K562 (cell line): ENCODE results near the gene KLHDC10.

Experiments used
- BRCA1 ChIP-seq, 2 experiments: fragments of 450-650 bp in 1 of 2; sonication (generic) in 1 of 2; formaldehyde crosslinking in 1 of 2; IDR thresholded peaks; 2 replicates each; pipeline versions ENCODE4 v1.5.0 to v1.6.1; 2017 to 2020; ENCODE audit warnings: mild to moderate bottlenecking in 1 of 2, missing genetic modification reagents in 1 of 2
- CCNT2 ChIP-seq: IDR thresholded peaks from 2 replicates; pipeline ENCODE4 v1.6.1; 2011; ENCODE audit warnings: borderline replicate concordance, low read depth, mild to moderate bottlenecking, moderate library complexity, mixed read lengths, low read length; ENCODE audit not compliant: insufficient read length; ENCODE audit errors: extremely low read depth
- CEBPG ChIP-seq, 3 experiments: fragments of 200-800 bp in 1 of 3; sonication (Bioruptor generic) in 1 of 3; sonication (generic) in 1 of 3; formaldehyde crosslinking in 1 of 3; IDR thresholded peaks in 2 of 3; conservative IDR thresholded peaks in 1 of 3; 2 replicates each; pipeline versions ENCODE4 v1.6.1 to v1.8.0; 2016 to 2022; ENCODE audit warnings: missing compliant biosample characterization in 2 of 3, missing genetic modification characterization in 2 of 3, mild to moderate bottlenecking in 1 of 3, missing genetic modification reagents in 1 of 3
- GABPB2 ChIP-seq: fragments of 250-450 bp; sonication (Bioruptor Pico); conservative IDR thresholded peaks from 2 replicates; pipeline ENCODE4 v1.5.1; 2021; ENCODE audit warnings: mild to moderate bottlenecking
- MTA1 ChIP-seq: fragments of 450-650 bp; IDR thresholded peaks from 2 replicates; pipeline ENCODE4 v1.6.1; 2017; ENCODE audit warnings: borderline replicate concordance
- MYC ChIP-seq, 2 experiments: fragments of 250-450 bp in 1 of 2; sonication (Bioruptor Pico) in 1 of 2; IDR thresholded peaks; 2 replicates each; pipeline versions ENCODE4 v1.5.1 to v1.6.1; 2012 to 2021; ENCODE audit warnings: low read depth in 2 of 2, borderline replicate concordance in 1 of 2, improper control_type of control experiment in 1 of 2, low read length in 1 of 2, mild to moderate bottlenecking in 1 of 2, moderate library complexity in 1 of 2
- POLR2A ChIP-seq: fragments of 450-650 bp; conservative IDR thresholded peaks from 2 replicates; pipeline ENCODE4 v1.6.1; 2016
- SMAD3 ChIP-seq: fragments of 450-650 bp; formaldehyde crosslinking; conservative IDR thresholded peaks from 2 replicates; pipeline ENCODE4 v1.4.0; 2020; ENCODE audit warnings: mild to moderate bottlenecking
- STAT5B ChIP-seq: fragments of 250-450 bp; sonication (Bioruptor Pico); IDR thresholded peaks from 2 replicates; pipeline ENCODE4 v1.8.0; 2021; ENCODE audit warnings: mild to moderate bottlenecking, inconsistent platforms
- TAF1 ChIP-seq: IDR thresholded peaks from 2 replicates; pipeline ENCODE4 v1.6.1; 2011; ENCODE audit warnings: mild to moderate bottlenecking, low read length, moderate library complexity; ENCODE audit not compliant: insufficient read depth, control insufficient read depth, severe bottlenecking; ENCODE audit errors: extremely low read depth
- ZFX ChIP-seq: sonication (generic); formaldehyde crosslinking; IDR thresholded peaks from 2 replicates; pipeline ENCODE4 v1.8.0; 2022; ENCODE audit warnings: mild to moderate bottlenecking, missing genetic modification reagents, moderate library complexity
- ZNF165 ChIP-seq: fragments of 250-450 bp; sonication (Bioruptor Pico); IDR thresholded peaks from 2 replicates; pipeline ENCODE4 v1.4.0; 2020; ENCODE audit warnings: borderline replicate concordance
- TF ChIP-seq, protein P1 (sequence below), 3 experiments: IDR thresholded peaks in 2 of 3; conservative IDR thresholded peaks in 1 of 3; 2 replicates each; pipeline ENCODE4 v1.5.1; 2011 to 2012; ENCODE audit warnings: low read length in 3 of 3, mild to moderate bottlenecking in 3 of 3, control low read depth in 2 of 3, improper control_type of control experiment in 1 of 3, inconsistent platforms in 1 of 3, low read depth in 1 of 3, mixed read lengths in 1 of 3, moderate library complexity in 1 of 3; ENCODE audit not compliant: insufficient read depth in 2 of 3
- TF ChIP-seq, protein P2 (sequence below), 2 experiments: IDR thresholded peaks in 1 of 2; conservative IDR thresholded peaks in 1 of 2; 2 replicates each; pipeline ENCODE4 v1.6.1; 2016; ENCODE audit warnings: low read depth in 2 of 2, mild to moderate bottlenecking in 1 of 2, missing compliant biosample characterization in 1 of 2, missing genetic modification characterization in 1 of 2, moderate library complexity in 1 of 2

DNA sequence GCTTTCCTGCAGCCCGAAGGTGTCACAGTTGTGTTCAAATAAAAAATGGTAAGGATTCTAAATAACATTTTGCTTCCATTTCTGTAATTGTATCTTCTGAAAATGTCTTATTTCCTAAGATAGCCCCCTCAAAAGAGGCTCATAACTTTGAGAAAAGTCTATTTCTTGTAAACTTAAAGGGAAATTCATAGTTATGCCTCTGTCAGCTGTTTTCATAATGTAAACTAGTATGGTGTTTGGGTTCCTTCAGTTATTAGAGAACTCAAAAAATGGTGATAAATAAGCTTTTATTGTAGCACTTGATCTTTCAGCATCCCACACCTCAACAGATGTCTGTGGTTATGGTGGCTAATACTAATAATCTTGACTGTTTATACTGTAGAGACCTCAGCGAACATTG lies 57.1 kb downstream of the KLHDC10 start:
- TF ChIP-seq MYC (IDR thresholded peaks at IDR 0.05; ENCODE audit: low read depth, low read length) (no peak), MYC (CRISPR knock-in tag; IDR thresholded peaks at IDR 0.05; ENCODE audit: borderline replicate concordance, low read depth) (no peak), MTA1 (no peak), POLR2A (no peak), ZNF165 (CRISPR knock-in tag) (no peak), STAT5B (no peak), CEBPG (CRISPR knock-in tag; IDR thresholded peaks at IDR 0.05) (no peak), CEBPG (tag; conservative IDR thresholded peaks at IDR 0.05 in 1 of 2, IDR thresholded peaks at IDR 0.05 in 1 of 2) (no peak), BRCA1 (IDR thresholded peaks at IDR 0.05) (no peak), BRCA1 (CRISPR knock-in tag; IDR thresholded peaks at IDR 0.05) (no peak), GABPB2 (CRISPR knock-in tag) (no peak), CCNT2 (no peak), TAF1 (no peak), SMAD3 (CRISPR knock-in tag) (no peak), ZFX (no peak)
- TF ChIP-seq, protein P1, sequence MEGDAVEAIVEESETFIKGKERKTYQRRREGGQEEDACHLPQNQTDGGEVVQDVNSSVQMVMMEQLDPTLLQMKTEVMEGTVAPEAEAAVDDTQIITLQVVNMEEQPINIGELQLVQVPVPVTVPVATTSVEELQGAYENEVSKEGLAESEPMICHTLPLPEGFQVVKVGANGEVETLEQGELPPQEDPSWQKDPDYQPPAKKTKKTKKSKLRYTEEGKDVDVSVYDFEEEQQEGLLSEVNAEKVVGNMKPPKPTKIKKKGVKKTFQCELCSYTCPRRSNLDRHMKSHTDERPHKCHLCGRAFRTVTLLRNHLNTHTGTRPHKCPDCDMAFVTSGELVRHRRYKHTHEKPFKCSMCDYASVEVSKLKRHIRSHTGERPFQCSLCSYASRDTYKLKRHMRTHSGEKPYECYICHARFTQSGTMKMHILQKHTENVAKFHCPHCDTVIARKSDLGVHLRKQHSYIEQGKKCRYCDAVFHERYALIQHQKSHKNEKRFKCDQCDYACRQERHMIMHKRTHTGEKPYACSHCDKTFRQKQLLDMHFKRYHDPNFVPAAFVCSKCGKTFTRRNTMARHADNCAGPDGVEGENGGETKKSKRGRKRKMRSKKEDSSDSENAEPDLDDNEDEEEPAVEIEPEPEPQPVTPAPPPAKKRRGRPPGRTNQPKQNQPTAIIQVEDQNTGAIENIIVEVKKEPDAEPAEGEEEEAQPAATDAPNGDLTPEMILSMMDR (IDR thresholded peaks at IDR 0.05 in 2 of 3, conservative IDR thresholded peaks at IDR 0.05 in 1 of 3; ENCODE audit: insufficient read depth in 2 of 3, low read depth in 1 of 3, low read length in 3 of 3) = no peak
- TF ChIP-seq, protein P2, sequence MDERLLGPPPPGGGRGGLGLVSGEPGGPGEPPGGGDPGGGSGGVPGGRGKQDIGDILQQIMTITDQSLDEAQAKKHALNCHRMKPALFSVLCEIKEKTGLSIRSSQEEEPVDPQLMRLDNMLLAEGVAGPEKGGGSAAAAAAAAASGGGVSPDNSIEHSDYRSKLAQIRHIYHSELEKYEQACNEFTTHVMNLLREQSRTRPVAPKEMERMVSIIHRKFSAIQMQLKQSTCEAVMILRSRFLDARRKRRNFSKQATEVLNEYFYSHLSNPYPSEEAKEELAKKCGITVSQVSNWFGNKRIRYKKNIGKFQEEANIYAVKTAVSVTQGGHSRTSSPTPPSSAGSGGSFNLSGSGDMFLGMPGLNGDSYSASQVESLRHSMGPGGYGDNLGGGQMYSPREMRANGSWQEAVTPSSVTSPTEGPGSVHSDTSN (CRISPR knock-in tag; IDR thresholded peaks at IDR 0.05; ENCODE audit: low read depth) = no peak
- TF ChIP-seq, protein P2 (tag; conservative IDR thresholded peaks at IDR 0.05; ENCODE audit: low read depth) = no peak
